Uterus (tissue), 4 donors: ENCODE results near the gene PCDHA4. TPM values are rescaled to one million over a fixed set of nuclear protein-coding genes. Genes with fewer than 3 reads are reported as not detected.

Source experiments
- DNase-seq, 2 donors: peaks; one replicate each; pipeline ENCODE4 v3.0.0-alpha.2; 2019 to 2020
- H3K27ac ChIP-seq, 2 donors: fragments of 200-600 bp; sonication (generic); 1 replicate in 1 of 2; 2 replicates in 1 of 2; pipeline ENCODE4 v1.5.1; 2016 to 2018
- H3K27me3 ChIP-seq, 2 donors: fragments of 200-600 bp; sonication (generic); one replicate each; pipeline ENCODE4 v1.5.1; 2018 to 2019; ENCODE audit warnings: control low read depth in 1 of 2
- H3K36me3 ChIP-seq, 2 donors: fragments of 200-600 bp; sonication (generic); one replicate each; pipeline ENCODE4 v1.5.1; 2019; ENCODE audit warnings: control low read depth in 1 of 2
- H3K4me1 ChIP-seq, 2 donors: fragments of 200-600 bp; sonication (generic); one replicate each; pipeline ENCODE4 v1.5.1; 2018 to 2019; ENCODE audit warnings: control low read depth in 1 of 2
- H3K4me3 ChIP-seq, 2 donors: fragments of 200-600 bp; sonication (generic); 1 replicate in 1 of 2; 2 replicates in 1 of 2; pipeline ENCODE4 v1.5.1; 2018 to 2019; ENCODE audit warnings: mild to moderate bottlenecking in 1 of 2
- H3K9me3 ChIP-seq, 2 donors: fragments of 200-600 bp; sonication (generic); one replicate each; pipeline ENCODE4 v1.5.1; 2019; ENCODE audit warnings: control low read depth in 1 of 2
- POLR2A ChIP-seq, 2 donors: fragments of 450-650 bp; IDR thresholded peaks; one replicate each; pipeline ENCODE4 v1.6.1; 2016; ENCODE audit warnings: antibody characterized with exemption in 2 of 2, mild to moderate bottlenecking in 1 of 2, moderate library complexity in 1 of 2
- intact Hi-C: fragments of 100-400 bp; cut with DNase I; formaldehyde crosslinking; loops from one replicate; pipeline ENCODE4 v1.15.1; 2023; ENCODE audit warnings: low total_unique reads
- total RNA-seq, 4 donors: library from RNA; depleted of rRNA in 3 of 4; stranded (reverse); fragments of >200 nt in 3 of 4; gene quantifications; one replicate each; pipeline versions ENCODE4 v1.1.0 to v1.2.4, GENCODE V29; 2014 to 2023
- TF ChIP-seq, protein P1 (sequence below), 4 experiments: fragments of 200-600 bp in 2 of 4; fragments of 450-650 bp in 2 of 4; sonication (generic) in 2 of 4; IDR thresholded peaks; one replicate each; pipeline ENCODE4 v1.5.1; 2016 to 2019; ENCODE audit warnings: antibody characterized with exemption in 4 of 4, mild to moderate bottlenecking in 2 of 4, moderate library complexity in 1 of 4
- donor health status: DM: yes; HTN: yes; CAD: no.

The PCDHA4 gene
- 1 to 10 TPM in 1 of 4 donors, under 1 TPM in 3; 0.26 to 5.8 (median 0.59) TPM for total RNA-seq

DNA sequence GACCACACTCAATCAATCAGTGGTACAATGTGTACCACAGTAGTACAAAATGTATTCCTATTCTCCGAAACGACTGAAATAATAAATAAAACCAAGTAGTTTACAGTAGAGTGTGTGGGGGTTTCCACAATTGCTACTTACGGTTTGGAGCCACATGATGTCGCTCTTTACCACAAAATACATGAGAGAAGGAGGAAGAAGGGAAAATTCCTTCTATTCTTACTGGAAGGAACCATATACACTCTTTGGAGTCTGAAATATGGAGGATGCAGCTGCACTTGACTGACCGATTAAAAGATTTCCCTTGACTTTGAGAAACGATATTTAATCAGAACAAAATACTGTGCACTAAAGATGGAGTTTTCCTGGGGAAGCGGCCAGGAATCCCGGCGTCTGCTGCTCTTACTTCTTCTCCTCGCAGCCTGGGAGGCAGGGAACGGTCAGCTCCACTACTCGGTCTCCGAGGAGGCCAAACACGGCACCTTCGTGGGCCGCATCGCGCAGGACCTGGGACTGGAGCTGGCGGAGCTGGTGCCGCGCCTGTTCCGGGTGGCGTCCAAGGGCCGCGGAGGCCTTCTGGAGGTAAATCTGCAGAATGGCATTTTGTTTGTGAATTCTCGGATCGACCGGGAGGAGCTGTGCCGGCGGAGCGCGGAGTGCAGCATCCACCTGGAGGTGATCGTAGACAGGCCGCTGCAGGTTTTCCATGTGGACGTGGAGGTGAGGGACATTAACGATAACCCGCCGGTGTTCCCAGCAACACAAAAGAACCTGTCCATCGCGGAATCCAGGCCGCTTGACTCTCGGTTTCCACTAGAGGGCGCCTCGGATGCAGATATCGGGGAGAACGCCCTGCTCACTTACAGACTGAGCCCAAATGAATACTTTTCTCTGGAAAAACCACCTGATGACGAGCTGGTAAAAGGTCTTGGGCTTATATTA is at the start of gene PCDHA4:
Gene PCDHA4 (plus strand): TSS at position 235 of the 942 bp plus-strand sequence.
- H3K4me1 ChIP-seq, result no peaks in the 10 kb centered on the region
- H3K4me3 ChIP-seq, result peak within 1 kb of the TSS; percentile 13 to 19
- DNase-seq, result peak; percentile 32 to 45
- peak within 1 kb of the TSS; percentile 33 to 44 for H3K27ac ChIP-seq
- intact Hi-C loops, result no loop called here
- no peaks in the 10 kb centered on the region for H3K36me3 ChIP-seq
- TF ChIP-seq, protein P1, sequence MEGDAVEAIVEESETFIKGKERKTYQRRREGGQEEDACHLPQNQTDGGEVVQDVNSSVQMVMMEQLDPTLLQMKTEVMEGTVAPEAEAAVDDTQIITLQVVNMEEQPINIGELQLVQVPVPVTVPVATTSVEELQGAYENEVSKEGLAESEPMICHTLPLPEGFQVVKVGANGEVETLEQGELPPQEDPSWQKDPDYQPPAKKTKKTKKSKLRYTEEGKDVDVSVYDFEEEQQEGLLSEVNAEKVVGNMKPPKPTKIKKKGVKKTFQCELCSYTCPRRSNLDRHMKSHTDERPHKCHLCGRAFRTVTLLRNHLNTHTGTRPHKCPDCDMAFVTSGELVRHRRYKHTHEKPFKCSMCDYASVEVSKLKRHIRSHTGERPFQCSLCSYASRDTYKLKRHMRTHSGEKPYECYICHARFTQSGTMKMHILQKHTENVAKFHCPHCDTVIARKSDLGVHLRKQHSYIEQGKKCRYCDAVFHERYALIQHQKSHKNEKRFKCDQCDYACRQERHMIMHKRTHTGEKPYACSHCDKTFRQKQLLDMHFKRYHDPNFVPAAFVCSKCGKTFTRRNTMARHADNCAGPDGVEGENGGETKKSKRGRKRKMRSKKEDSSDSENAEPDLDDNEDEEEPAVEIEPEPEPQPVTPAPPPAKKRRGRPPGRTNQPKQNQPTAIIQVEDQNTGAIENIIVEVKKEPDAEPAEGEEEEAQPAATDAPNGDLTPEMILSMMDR (IDR thresholded peaks at IDR 0.05), result peak; percentile 15 to 43 (median 28)
- TF ChIP-seq POLR2A (IDR thresholded peaks at IDR 0.05), result no peak
- H3K9me3 ChIP-seq, result no peaks in the 10 kb centered on the region
- H3K27me3 ChIP-seq, result no peaks in the 10 kb centered on the region

DNA sequence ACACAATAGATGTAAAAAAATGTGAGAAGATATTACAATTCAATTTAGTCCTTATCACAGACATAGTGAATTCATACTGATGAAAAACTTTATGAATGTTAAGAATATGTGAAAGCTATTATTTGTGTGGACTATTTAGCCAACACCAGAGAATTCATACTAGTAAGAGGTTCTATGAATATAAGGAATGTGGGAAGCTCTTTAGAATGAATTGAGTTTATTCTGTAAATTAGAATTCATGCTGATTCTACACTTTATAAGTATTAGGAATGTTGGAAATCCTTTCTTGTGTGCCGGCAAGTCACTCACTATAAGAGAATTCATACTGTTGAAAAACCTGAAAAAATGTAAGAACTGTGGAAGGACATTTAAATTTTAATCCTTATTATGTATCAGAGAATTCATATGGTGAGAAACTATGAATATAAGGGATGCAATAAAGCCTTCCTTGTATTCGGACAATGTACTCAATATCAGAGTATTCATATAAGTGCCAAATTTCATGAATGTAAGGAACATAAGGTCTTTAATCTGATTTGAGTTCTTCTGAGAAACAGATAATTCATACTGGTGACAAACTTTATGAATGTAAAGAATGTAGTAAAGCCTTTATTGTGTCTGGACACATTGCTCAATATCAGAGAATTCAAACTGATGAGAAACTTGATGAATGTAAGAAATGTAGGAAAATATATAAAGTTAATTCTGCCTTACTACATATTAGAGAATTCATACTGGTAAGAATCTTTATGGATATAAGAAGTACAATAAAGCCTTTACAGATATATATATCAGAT is 42.5 kb upstream of the PCDHA4 start:
- H3K27me3 ChIP-seq, result no peaks in the 10 kb centered on the region
- H3K36me3 ChIP-seq, result no peaks in the 10 kb centered on the region
- no peak overlapping the region for H3K27ac ChIP-seq
- intact Hi-C loops, result no loop called here
- peaks cover 0 to 53% of the 10 kb centered on the region in 2 donors for H3K9me3 ChIP-seq
- no peak overlapping the region for H3K4me3 ChIP-seq
- no peak for DNase-seq
- TF ChIP-seq, protein P1 (IDR thresholded peaks at IDR 0.05), result no peak
- TF ChIP-seq POLR2A (IDR thresholded peaks at IDR 0.05), result no peak
- H3K4me1 ChIP-seq, result no peaks in the 10 kb centered on the region

DNA sequence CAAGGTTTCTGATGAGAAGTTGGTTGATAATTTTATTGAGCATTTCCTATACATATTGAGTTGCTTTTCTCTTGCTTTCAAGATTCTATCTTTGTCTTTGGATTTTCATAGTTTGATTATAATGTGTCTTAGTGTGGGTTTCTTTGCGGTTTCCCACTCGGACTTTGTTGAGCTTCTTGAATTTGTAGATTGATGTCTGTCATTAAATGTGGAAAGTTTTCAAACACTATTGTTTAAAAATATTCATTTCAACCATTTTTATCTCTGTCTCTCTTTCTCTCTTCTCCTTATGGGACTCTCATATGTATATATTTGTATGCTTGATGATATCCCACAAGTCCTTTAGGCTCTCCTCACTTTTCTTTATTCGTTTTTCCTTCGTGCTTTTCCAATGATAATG is 39.4 kb upstream of the PCDHA4 start:
- TF ChIP-seq, protein P1 (IDR thresholded peaks at IDR 0.05), result no peak
- no peak for TF ChIP-seq POLR2A (IDR thresholded peaks at IDR 0.05)
- H3K27ac ChIP-seq, result no peak overlapping the region
- no peak overlapping the region for H3K4me3 ChIP-seq
- peaks cover 0 to 45% of the 10 kb centered on the region in 2 donors for H3K9me3 ChIP-seq
- no peaks in the 10 kb centered on the region for H3K4me1 ChIP-seq
- intact Hi-C loops, result no loop called here
- no peaks in the 10 kb centered on the region for H3K27me3 ChIP-seq
- no peaks in the 10 kb centered on the region for H3K36me3 ChIP-seq
- DNase-seq, result no peak

DNA sequence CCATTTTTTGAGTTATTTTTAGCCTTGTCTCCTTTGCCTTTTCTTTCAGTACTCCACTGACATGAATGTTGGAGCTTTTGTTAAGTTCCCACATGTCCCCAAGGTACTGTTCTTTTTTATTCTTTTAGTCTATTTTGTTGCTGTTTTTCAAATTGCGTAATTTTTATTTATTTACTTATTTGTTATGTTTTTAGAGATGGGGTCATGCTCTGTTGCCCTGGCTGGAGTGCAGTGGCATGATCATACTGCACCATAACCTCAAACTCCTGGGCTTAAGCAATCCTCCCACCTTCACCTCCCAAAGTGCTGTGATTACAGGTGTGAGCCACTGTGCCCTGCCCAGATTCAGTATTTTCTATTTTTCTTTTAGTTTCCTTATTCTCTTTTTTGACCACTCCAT is 26.4 kb upstream of the PCDHA4 start:
- no peaks in the 10 kb centered on the region for H3K4me1 ChIP-seq
- no peak overlapping the region for H3K4me3 ChIP-seq
- H3K36me3 ChIP-seq, result no peaks in the 10 kb centered on the region
- intact Hi-C loops, result no loop called here
- DNase-seq, result no peak
- no peak overlapping the region for H3K27ac ChIP-seq
- H3K27me3 ChIP-seq, result no peaks in the 10 kb centered on the region
- TF ChIP-seq, protein P1 (IDR thresholded peaks at IDR 0.05), result no peak
- TF ChIP-seq POLR2A (IDR thresholded peaks at IDR 0.05), result no peak
- peaks cover 0 to 4% of the 10 kb centered on the region in 2 donors for H3K9me3 ChIP-seq
